ENCODE results near the gene CELF2. TPM values are rescaled to one million over a fixed set of nuclear protein-coding genes. Genes with fewer than 3 reads are reported as not detected.

CELF2 gene
- total RNA-seq, 2 donors from 2014 or later = 10.4 to 11.2 TPM

DNA sequence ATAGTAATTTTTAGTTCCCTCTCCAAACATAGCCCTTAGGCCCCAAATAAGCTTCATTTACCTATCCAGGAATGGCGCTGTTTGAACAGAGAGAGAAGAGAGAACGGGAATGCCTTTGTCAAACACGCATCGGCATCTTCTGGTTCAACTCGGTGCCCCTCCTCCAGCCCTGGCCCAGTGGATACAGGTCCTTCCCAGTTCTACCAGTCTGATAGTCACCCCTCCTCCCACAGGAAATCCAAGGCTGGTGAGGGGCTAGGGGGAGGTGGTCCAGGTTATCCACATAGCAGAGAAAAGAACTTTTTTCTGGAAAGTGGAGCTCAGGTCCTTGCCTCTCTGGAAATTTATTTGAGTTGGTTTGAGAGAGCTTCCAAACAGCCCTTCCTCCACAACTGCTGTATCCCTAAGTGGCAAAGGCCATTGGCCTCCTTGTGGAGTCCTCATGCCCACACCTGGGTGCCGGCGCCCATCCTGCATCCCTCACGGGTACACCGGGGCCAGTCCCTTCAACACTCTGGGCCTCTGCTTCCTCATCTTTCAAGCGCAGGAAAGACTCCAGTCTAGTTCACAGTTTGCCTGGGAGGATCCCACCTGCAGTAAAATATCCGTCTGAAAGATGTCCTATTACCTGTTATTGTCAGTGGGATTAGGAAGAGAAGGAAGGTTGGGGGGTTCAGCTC lies 287.4 kb downstream of the CELF2 start:
- peaks cover 0 to 12% (median 0%) of the 10 kb centered on the region in 3 donors for H3K9me3 ChIP-seq
- intact Hi-C loops (cut with DNase I) = no loop called here
- H3K27me3 ChIP-seq = no peaks in the 10 kb centered on the region
- no peaks in the 10 kb centered on the region for H3K4me1 ChIP-seq
- no peak overlapping the region for H3K4me3 ChIP-seq
- no peak overlapping the region for H3K27ac ChIP-seq
- WGBS, 2 donors = 86 to 90% methylated on average over 11 of the region's 11 CpGs
- no peak for TF ChIP-seq POLR2A (IDR thresholded peaks at IDR 0.05)
- TF ChIP-seq, protein P1, sequence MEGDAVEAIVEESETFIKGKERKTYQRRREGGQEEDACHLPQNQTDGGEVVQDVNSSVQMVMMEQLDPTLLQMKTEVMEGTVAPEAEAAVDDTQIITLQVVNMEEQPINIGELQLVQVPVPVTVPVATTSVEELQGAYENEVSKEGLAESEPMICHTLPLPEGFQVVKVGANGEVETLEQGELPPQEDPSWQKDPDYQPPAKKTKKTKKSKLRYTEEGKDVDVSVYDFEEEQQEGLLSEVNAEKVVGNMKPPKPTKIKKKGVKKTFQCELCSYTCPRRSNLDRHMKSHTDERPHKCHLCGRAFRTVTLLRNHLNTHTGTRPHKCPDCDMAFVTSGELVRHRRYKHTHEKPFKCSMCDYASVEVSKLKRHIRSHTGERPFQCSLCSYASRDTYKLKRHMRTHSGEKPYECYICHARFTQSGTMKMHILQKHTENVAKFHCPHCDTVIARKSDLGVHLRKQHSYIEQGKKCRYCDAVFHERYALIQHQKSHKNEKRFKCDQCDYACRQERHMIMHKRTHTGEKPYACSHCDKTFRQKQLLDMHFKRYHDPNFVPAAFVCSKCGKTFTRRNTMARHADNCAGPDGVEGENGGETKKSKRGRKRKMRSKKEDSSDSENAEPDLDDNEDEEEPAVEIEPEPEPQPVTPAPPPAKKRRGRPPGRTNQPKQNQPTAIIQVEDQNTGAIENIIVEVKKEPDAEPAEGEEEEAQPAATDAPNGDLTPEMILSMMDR (IDR thresholded peaks at IDR 0.05) = no peak
- no peaks in the 10 kb centered on the region for H3K36me3 ChIP-seq (replicated peaks in 1 of 2; ENCODE audit: insufficient read depth in 1 of 2, low read depth in 2 of 2)
- DNase-seq = no peak
- ATAC-seq = no peak

DNA sequence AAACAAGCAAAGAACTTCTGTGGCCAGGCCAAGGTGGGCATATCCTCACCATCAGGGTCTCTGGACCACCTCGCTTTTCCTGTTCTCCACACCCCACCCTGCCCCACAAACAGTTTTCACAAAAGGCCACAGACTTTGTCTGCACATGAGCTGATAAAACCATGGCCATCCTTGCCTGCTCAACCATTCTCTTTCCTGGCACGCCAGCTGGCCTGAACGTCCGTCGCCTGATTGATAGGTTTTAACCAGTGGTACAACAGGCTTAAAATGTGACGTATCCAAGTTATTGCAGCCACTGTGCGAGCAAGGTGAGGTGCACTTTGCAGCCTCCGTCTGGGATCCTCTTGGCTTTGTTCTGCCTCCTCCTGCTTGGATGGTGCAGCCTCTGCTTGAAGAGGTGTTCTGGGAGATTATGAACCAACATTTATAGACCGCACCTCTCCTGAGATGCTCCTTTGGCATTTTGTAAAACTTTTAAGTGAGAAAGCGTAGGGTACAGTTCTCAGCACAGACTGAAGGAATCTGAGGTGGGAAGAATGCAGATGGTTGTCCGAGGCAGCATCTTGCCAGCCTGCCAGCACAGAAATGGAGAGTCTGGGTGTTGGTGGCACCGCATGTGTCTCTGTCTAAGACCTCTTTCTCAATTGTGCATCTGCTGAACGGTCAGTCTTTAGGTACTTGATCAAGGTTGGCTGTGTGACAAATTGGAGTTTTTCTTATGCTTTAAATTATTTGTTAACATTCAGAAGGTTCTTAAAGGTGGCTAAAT lies 288.3 kb downstream of the CELF2 start:
- peaks cover 0 to 12% (median 0%) of the 10 kb centered on the region in 3 donors for H3K9me3 ChIP-seq
- H3K4me3 ChIP-seq = no peak overlapping the region
- no peak for ATAC-seq
- DNase-seq = no peak
- no peak overlapping the region for H3K27ac ChIP-seq
- no peaks in the 10 kb centered on the region for H3K4me1 ChIP-seq
- intact Hi-C loops (cut with DNase I) = no loop called here
- H3K36me3 ChIP-seq (replicated peaks in 1 of 2; ENCODE audit: insufficient read depth in 1 of 2, low read depth in 2 of 2) = no peaks in the 10 kb centered on the region
- TF ChIP-seq, protein P1 (IDR thresholded peaks at IDR 0.05) = no peak
- TF ChIP-seq POLR2A (IDR thresholded peaks at IDR 0.05) = no peak
- 77 to 81% methylated on average over 13 of the region's 13 CpGs for WGBS, 2 donors
- H3K27me3 ChIP-seq = no peaks in the 10 kb centered on the region

DNA sequence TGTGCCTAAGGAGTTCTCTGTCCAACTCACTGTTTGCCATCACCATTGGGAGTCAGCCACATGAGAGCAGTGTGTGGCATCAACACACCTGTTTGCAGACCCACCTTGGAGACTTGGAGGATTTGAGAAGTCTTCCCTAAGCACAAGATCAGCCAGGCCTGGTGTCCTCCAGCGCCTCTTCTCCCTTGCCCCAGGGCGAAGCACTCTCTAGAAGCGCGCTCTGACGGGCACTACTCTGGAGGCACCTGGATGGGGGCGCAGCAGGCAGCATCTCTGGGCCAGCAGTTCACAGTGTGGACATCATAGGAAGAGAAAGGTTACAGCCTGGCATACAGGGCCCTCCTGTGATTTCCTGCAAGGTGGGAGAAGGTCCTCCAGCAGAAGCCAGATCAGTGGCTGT lies 289.3 kb downstream of the CELF2 start:
- DNase-seq = no peak
- peaks cover 0 to 12% (median 0%) of the 10 kb centered on the region in 3 donors for H3K9me3 ChIP-seq
- no peak overlapping the region for H3K4me3 ChIP-seq
- no peak overlapping the region for H3K27ac ChIP-seq
- ATAC-seq = no peak
- TF ChIP-seq, protein P1 (IDR thresholded peaks at IDR 0.05) = no peak
- no peak for TF ChIP-seq POLR2A (IDR thresholded peaks at IDR 0.05)
- H3K27me3 ChIP-seq = no peaks in the 10 kb centered on the region
- H3K4me1 ChIP-seq = no peaks in the 10 kb centered on the region
- intact Hi-C loops (cut with DNase I) = no loop called here
- H3K36me3 ChIP-seq (replicated peaks in 1 of 2; ENCODE audit: insufficient read depth in 1 of 2, low read depth in 2 of 2) = no peaks in the 10 kb centered on the region
- 90 to 93% methylated on average over 5 to 6 of the region's 6 CpGs for WGBS, 2 donors

DNA sequence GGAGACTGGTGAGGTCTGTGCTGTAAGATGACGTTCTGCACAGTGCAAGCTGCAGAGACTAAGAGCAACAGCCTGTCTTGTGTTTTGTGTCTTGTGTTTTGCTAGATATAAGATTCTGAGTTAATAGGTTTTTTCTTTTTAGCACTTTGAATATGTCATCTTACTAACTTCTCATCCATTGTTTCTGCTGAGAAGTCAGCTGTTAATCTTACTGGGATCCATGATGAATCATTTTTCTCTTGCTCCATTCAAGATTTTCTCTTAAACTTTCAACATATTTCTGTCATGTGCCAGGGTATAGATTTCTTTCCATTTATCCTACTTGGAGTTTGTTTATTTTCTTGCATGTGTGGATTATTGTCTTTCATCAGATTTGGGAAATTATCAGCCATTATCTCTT lies 290.3 kb downstream of the CELF2 start:
- H3K27me3 ChIP-seq = no peaks in the 10 kb centered on the region
- H3K4me3 ChIP-seq = no peak overlapping the region
- H3K36me3 ChIP-seq (replicated peaks in 1 of 2; ENCODE audit: insufficient read depth in 1 of 2, low read depth in 2 of 2) = no peaks in the 10 kb centered on the region
- H3K4me1 ChIP-seq = no peaks in the 10 kb centered on the region
- WGBS, 2 donors = 60 to 65% methylated on average over 1 of the region's 1 CpG
- no peak overlapping the region for H3K27ac ChIP-seq
- DNase-seq (no peak), ATAC-seq (no peak)
- TF ChIP-seq, protein P1 (IDR thresholded peaks at IDR 0.05) = no peak
- TF ChIP-seq POLR2A (IDR thresholded peaks at IDR 0.05) = no peak
- H3K9me3 ChIP-seq = peaks cover 0 to 12% (median 0%) of the 10 kb centered on the region in 3 donors
- intact Hi-C loops (cut with DNase I) = no loop called here

All from body of pancreas (tissue), 4 donors.